HepG2 (cell line): ENCODE results near the gene FUOM. TPM values are rescaled to one million over a fixed set of nuclear protein-coding genes. Genes with fewer than 3 reads are reported as not detected.
"Not testable (repeated sequence)": the region's sequence is repeated elsewhere in the genome, so short reads cannot be mapped to it uniquely, and the experiment has no call there.

Experiments
- ATAC-seq: fragments of 200-7000 bp; cut with Tn5 transposase; 3 replicates; pipeline ENCODE4 v1.9.1; 2020; ENCODE audit warnings: mild to moderate bottlenecking, moderate library complexity
- BruUV-seq: library from RNA; stranded (reverse); fragments of 400-500 nt; replicated peaks from 2 replicates; lab custom pipeline; 2021; lab: Mats Ljungman, UMichigan
- CTCF ChIA-PET: fragments of 300-600 bp; formaldehyde crosslinking; extraction: SDS; loops from one replicate; lab custom pipeline; 2021; ENCODE audit warnings: low total read pairs, inconsistent platforms, low intra/inter-chr PET ratio; lab: Yijun Ruan, JAX
- POLR2A ChIA-PET: fragments of 350-600 bp; sonication (Branson Sonifier 250); formaldehyde crosslinking; loops from one replicate; lab custom pipeline; 2020; ENCODE audit warnings: antibody characterized with exemption, inconsistent platforms; lab: Yijun Ruan, JAX
- DNase-seq: peaks from one replicate; pipeline ENCODE4 v3.0.0-alpha.2; 2015; ENCODE audit warnings: low spot score
- FAIRE-seq: peaks from 3 replicates; lab custom pipeline; 2011; peaks lifted over from hg19 to GRCh38; lab: Jason Lieb, UNC
- H2AFZ ChIP-seq: one replicate; pipeline ENCODE4 v1.6.1; 2011; ENCODE audit warnings: low read length, inconsistent platforms
- H3K27ac ChIP-seq: fragments of 300-600 bp; 3 replicates; pipeline ENCODE4 v1.8.0; 2011; ENCODE audit warnings: mixed run types, mild to moderate bottlenecking, mixed read lengths, low read length, inconsistent platforms; ENCODE audit not compliant: insufficient read depth; ENCODE audit errors: extremely low read length
- H3K27me3 ChIP-seq, 2 experiments: fragments of 200-600 bp in 1 of 2; 2 replicates in 1 of 2; 3 replicates in 1 of 2; pipeline versions ENCODE4 v1.6.0 to v1.8.0; 2011; ENCODE audit warnings: low read length in 2 of 2, mild to moderate bottlenecking in 2 of 2, moderate library complexity in 2 of 2, inconsistent platforms in 1 of 2; ENCODE audit not compliant: insufficient read depth in 2 of 2, control insufficient read depth in 1 of 2
- H3K36me3 ChIP-seq, 2 experiments: fragments of 200-600 bp in 1 of 2; replicated peaks in 1 of 2; 2 replicates in 1 of 2; 3 replicates in 1 of 2; pipeline versions ENCODE4 v1.5.1 to v1.8.0; 2011; ENCODE audit warnings: low read length in 2 of 2, inconsistent platforms in 1 of 2; ENCODE audit not compliant: insufficient read depth in 2 of 2, control insufficient read depth in 1 of 2
- H3K4me1 ChIP-seq: 2 replicates; pipeline ENCODE4 v1.5.1; 2012; ENCODE audit warnings: low read length, inconsistent platforms; ENCODE audit not compliant: insufficient read depth
- H3K4me2 ChIP-seq: 2 replicates; pipeline ENCODE4 v1.6.0; 2011; ENCODE audit warnings: low read depth, low read length, inconsistent platforms
- H3K4me3 ChIP-seq, 3 experiments: fragments of 200-600 bp in 1 of 3; sonication (generic), shearing (Covaris generic) in 1 of 3; replicated peaks in 1 of 3; 2 replicates each; pipeline ENCODE4 v1.5.1; 2011 to 2016; ENCODE audit warnings: low read length in 3 of 3, inconsistent platforms in 2 of 3, low read depth in 2 of 3, mild to moderate bottlenecking in 2 of 3, control low read depth in 1 of 3, mixed read lengths in 1 of 3; ENCODE audit not compliant: insufficient read depth in 1 of 3
- H3K79me2 ChIP-seq: one replicate; pipeline ENCODE4 v1.6.1; 2011; ENCODE audit warnings: low read length, inconsistent platforms; ENCODE audit not compliant: insufficient read depth
- H3K9ac ChIP-seq: 2 replicates; pipeline ENCODE4 v1.6.0; 2011; ENCODE audit warnings: mild to moderate bottlenecking, low read depth, low read length, inconsistent platforms; ENCODE audit not compliant: insufficient read depth
- H3K9me3 ChIP-seq: 2 replicates; pipeline ENCODE4 v1.5.1; 2012; ENCODE audit warnings: mild to moderate bottlenecking, low read length
- H4K20me1 ChIP-seq: 2 replicates; pipeline ENCODE4 v1.6.0; 2011; ENCODE audit warnings: inconsistent platforms, mild to moderate bottlenecking, low read length, moderate library complexity; ENCODE audit not compliant: insufficient read depth
- DR1 ChIP-seq: sonication (generic); formaldehyde crosslinking; IDR thresholded peaks from 2 replicates; pipeline ENCODE4 v1.8.0; 2021; ENCODE audit warnings: mild to moderate bottlenecking, missing genetic modification reagents, inconsistent platforms
- HNRNPL ChIP-seq: fragments of 200-400 bp; formaldehyde crosslinking; IDR thresholded peaks from 2 replicates; pipeline ENCODE4 v1.6.1; 2017; ENCODE audit warnings: mild to moderate bottlenecking, low read depth, low read length
- MAFF ChIP-seq: IDR thresholded peaks from 2 replicates; pipeline ENCODE4 v1.6.1; 2011; ENCODE audit warnings: low read depth, low read length, improper control_type of control experiment
- MAFK ChIP-seq, 2 experiments: IDR thresholded peaks in 1 of 2; conservative IDR thresholded peaks in 1 of 2; 2 replicates each; pipeline ENCODE4 v1.6.1; 2011; ENCODE audit warnings: improper control_type of control experiment in 2 of 2, low read length in 2 of 2
- NFYB ChIP-seq: sonication (generic); formaldehyde crosslinking; IDR thresholded peaks from 2 replicates; pipeline ENCODE4 v1.4.0; 2020; ENCODE audit warnings: missing genetic modification reagents
- NFYC ChIP-seq: IDR thresholded peaks from 2 replicates; pipeline ENCODE4 v1.6.1; 2016; ENCODE audit warnings: missing genetic modification reagents, missing compliant biosample characterization
- POGZ ChIP-seq: sonication (generic); formaldehyde crosslinking; IDR thresholded peaks from 2 replicates; pipeline ENCODE4 v1.4.0; 2020; ENCODE audit warnings: mild to moderate bottlenecking, missing genetic modification reagents
- ZNF225 ChIP-seq: sonication (generic); formaldehyde crosslinking; IDR thresholded peaks from 2 replicates; pipeline ENCODE4 v1.4.0; 2020; ENCODE audit warnings: mild to moderate bottlenecking, missing genetic modification reagents
- ZNF331 ChIP-seq: sonication (generic); formaldehyde crosslinking; IDR thresholded peaks from 2 replicates; pipeline ENCODE4 v1.4.0; 2020; ENCODE audit warnings: missing genetic modification reagents
- ZNF891 ChIP-seq: sonication (generic); formaldehyde crosslinking; IDR thresholded peaks from 2 replicates; pipeline ENCODE4 v1.5.0; 2020; ENCODE audit warnings: mild to moderate bottlenecking, missing genetic modification reagents
- WGBS: methylation state at CpG from one replicate; pipeline ENCODE4 v1.1.6; 2017; ENCODE audit warnings: low lambda C conversion rate; 5-methylcytosine and 5-hydroxymethylcytosine counted together
- in situ Hi-C: cut with HindIII; loops from 2 replicates; pipeline ENCODE4 v1.10.0; 2017; ENCODE audit warnings: low pct_unique_long_range_greater_than_20kb; ENCODE audit not compliant: extremely low pct_ligation_motif_present
- intact Hi-C: fragments of 100-400 bp; cut with micrococcal nuclease; formaldehyde crosslinking; loops from one replicate; pipeline ENCODE4 v1.10.0; 2022; ENCODE audit not compliant: unreplicated experiment
- polyA plus RNA-seq, 8 experiments: library from polyadenylated mRNA; depleted of rRNA in 3 of 8; stranded (reverse) in 7 of 8; unstranded in 1 of 8; fragments of >200 nt; fragmentation: Illumina TruSeq in 4 of 8; extraction: Trizol in 4 of 8; gene quantifications; 2 replicates each; pipeline versions ENCODE4 v1.2.1 to v1.2.3, GENCODE V29; 2011 to 2016; ENCODE audit warnings: low read depth in 4 of 8, missing spikeins in 1 of 8, mixed read lengths in 1 of 8; ENCODE audit not compliant: insufficient read depth in 1 of 8
- total RNA-seq, 5 experiments: library from RNA; depleted of rRNA; stranded (reverse); fragments of >200 nt; fragmentation: Illumina TruSeq; extraction: Trizol; gene quantifications; 2 replicates each; pipeline ENCODE4 v1.2.3, GENCODE V29; 2016; ENCODE audit warnings: low read depth in 1 of 5
- TF ChIP-seq, protein P1 (sequence below): sonication (generic); formaldehyde crosslinking; IDR thresholded peaks from 2 replicates; pipeline ENCODE4 v1.5.0; 2020; ENCODE audit warnings: missing genetic modification reagents, mild to moderate bottlenecking, borderline replicate concordance
- TF ChIP-seq, protein P2 (sequence below): sonication (generic); formaldehyde crosslinking; IDR thresholded peaks from 2 replicates; pipeline ENCODE4 v1.9.0; 2021; ENCODE audit warnings: missing genetic modification reagents, borderline replicate concordance

FUOM gene
- total and polyA plus RNA-seq, 2 of the 13 experiments (the other 11 are each of a cell fraction or from before 2014, with no cell fraction given) = 27.5 to 60.4 TPM

DNA sequence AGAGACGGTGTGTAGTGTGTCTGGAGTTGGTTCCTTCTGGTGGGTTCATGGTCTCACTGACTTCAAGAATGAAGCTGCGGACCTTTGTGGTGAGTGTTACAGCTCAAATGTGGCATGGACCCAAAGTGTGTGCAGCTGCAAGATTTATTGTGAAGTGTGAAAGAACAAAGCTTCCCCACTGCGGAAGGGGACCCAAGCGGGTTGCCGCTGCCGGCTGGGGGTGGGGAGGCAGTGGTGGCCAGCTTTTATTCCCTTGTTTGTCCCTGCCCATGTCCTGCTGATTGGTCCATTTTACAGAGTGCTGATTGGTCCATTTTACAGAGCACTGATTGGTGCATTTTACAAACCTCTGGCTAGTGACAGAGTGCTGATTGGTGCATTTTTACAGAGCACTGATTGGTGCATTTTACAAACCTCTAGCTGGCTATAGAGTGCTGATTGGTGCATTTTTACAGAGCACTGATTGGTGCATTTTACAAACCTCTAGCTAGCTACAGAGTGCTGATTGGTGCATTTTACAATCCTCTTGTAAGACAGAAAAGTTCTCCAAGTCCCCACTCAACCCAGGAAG, 36.9 kb downstream of the FUOM start:
- H4K20me1 ChIP-seq, POLR2A ChIA-PET: not testable (repeated sequence)
- Histone ChIP-seq H3K27me3 (peaks cover 1 to 20% of the 10 kb centered on the region in 2 experiments; a peak in 4 of 5 replicates), H3K4me1 (peaks cover 11% of the 10 kb centered on the region)
- TF ChIP-seq NFYB (CRISPR knock-in tag) = peak; percentile 55
- TF ChIP-seq NFYC = peak; percentile 57
- TF ChIP-seq MAFF = peak; percentile 38; the same call in 1 of the 2 replicates
- TF ChIP-seq MAFK (conservative IDR thresholded peaks at IDR 0.05 in 1 of 2, IDR thresholded peaks at IDR 0.05 in 1 of 2; ENCODE audit: low read length in 2 of 2) = peak; percentile 23 to 51; a peak in 3 of 4 replicates
- TF ChIP-seq, all 625 proteins: peak for 4; not testable (repeated sequence) for 621
- H2AFZ ChIP-seq, H3K27ac ChIP-seq, FAIRE-seq, BruUV-seq, H3K9ac ChIP-seq, in situ Hi-C loops, CTCF ChIA-PET, H3K4me2 ChIP-seq, H3K36me3 ChIP-seq, H3K9me3 ChIP-seq, DNase-seq, H3K4me3 ChIP-seq, H3K79me2 ChIP-seq, ATAC-seq: not testable (repeated sequence)
- WGBS = 65% methylated on average over 6 of the region's 6 CpGs
- intact Hi-C loops = loop anchor here (10.0 kb wide), 1 partner anchor 54 kb away; the partner anchor contains the start of genes ECHS1 and PAOX

DNA sequence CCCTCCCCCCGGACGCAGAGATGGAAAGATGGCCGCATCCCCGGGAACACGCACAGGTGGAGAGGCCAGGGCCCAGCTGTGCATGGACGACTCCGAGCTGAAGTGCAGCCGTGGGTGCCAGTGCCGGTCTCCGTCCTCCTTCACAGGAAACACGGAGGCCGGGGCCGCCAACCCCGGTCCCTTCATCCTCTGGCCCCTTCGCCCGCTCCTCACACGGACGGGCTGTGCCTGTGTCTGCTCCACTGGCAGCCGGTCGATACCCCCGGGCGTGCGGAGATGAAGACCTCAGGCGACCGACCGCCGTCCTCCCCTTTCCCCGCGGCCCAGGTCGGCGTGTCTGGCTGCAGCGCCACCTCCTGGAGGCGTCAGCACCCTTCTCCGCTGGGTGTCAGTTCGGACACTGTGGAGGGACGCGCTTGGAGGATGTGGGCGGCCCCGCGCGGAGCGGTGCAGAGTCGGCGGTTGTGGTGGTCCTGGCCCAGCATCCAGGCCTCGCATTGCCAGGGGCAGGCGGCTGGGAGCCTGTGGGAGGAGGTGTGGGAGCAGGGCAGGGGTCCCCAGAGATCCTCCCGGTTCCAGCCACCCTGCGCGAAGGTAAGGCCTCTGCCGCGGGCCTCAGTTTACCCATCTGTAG, 39.2 kb downstream of the FUOM start:
- Histone ChIP-seq H3K27me3 (peaks cover 0 to 9% of the 10 kb centered on the region in 2 experiments; a peak in 2 of 5 replicates), H3K9me3 (no peaks in the 10 kb centered on the region), H3K27ac (no peak overlapping the region), H3K9ac (peak overlapping the region; percentile 54), H3K4me2 (peak overlapping the region; percentile 74), H2AFZ (no peak overlapping the region), H3K79me2 (no peaks in the 10 kb centered on the region), H3K36me3 (no peaks in the 10 kb centered on the region), H4K20me1 (no peaks in the 10 kb centered on the region), H3K4me3 (peak overlapping the region; percentile 38 to 71 (median 61); a peak in 5 of 6 replicates), H3K4me1 (peaks cover 15% of the 10 kb centered on the region)
- in situ Hi-C loops = no loop called here
- peak; percentile 97 for ATAC-seq
- ChIA-PET POLR2A (no interaction called here), CTCF (interaction anchor here (0.6 to 1.3 kb wide), 3 partner anchors 11 to 14 kb away, joined by 3 to 5 read pairs (median 3); no protein-coding TSS in a partner anchor)
- no peak for FAIRE-seq
- BruUV-seq = no TSS peak
- peak; percentile 56 for DNase-seq
- 12% methylated on average over 17 of the region's 51 CpGs for WGBS
- intact Hi-C loops = no loop called here
- TF ChIP-seq ZNF331 (CRISPR knock-in tag) (peak; percentile 49; the same call in 1 of the 2 replicates), DR1 (CRISPR knock-in tag) (no peak), HNRNPL (0 out of 2 replicates have a peak, but pooled peaks have one; percentile 52), ZNF225 (peak; percentile 64; the same call in 1 of the 2 replicates), ZNF891 (CRISPR knock-in tag) (peak; percentile 58; the same call in 1 of the 2 replicates), POGZ (CRISPR knock-in tag) (peak; percentile 42; the same call in 1 of the 2 replicates)
- TF ChIP-seq, protein P1, sequence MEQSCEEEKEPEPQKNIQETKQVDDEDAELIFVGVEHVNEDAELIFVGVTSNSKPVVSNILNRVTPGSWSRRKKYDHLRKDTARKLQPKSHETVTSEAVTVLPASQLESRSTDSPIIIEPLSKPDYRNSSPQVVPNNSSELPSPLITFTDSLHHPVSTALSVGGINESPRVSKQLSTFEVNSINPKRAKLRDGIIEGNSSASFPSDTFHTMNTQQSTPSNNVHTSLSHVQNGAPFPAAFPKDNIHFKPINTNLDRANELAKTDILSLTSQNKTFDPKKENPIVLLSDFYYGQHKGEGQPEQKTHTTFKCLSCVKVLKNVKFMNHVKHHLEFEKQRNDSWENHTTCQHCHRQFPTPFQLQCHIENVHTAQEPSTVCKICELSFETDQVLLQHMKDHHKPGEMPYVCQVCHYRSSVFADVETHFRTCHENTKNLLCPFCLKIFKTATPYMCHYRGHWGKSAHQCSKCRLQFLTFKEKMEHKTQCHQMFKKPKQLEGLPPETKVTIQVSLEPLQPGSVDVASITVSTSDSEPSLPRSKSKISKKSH = peak; percentile 43
- TF ChIP-seq, protein P2, sequence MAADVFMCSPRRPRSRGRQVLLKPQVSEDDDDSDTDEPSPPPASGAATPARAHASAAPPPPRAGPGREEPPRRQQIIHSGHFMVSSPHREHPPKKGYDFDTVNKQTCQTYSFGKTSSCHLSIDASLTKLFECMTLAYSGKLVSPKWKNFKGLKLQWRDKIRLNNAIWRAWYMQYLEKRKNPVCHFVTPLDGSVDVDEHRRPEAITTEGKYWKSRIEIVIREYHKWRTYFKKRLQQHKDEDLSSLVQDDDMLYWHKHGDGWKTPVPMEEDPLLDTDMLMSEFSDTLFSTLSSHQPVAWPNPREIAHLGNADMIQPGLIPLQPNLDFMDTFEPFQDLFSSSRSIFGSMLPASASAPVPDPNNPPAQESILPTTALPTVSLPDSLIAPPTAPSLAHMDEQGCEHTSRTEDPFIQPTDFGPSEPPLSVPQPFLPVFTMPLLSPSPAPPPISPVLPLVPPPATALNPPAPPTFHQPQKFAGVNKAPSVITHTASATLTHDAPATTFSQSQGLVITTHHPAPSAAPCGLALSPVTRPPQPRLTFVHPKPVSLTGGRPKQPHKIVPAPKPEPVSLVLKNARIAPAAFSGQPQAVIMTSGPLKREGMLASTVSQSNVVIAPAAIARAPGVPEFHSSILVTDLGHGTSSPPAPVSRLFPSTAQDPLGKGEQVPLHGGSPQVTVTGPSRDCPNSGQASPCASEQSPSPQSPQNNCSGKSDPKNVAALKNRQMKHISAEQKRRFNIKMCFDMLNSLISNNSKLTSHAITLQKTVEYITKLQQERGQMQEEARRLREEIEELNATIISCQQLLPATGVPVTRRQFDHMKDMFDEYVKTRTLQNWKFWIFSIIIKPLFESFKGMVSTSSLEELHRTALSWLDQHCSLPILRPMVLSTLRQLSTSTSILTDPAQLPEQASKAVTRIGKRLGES (CRISPR knock-in tag) = no peak
